Renal cortex interstitium (tissue), 11 donors: ENCODE results near the gene MYBPC3. TPM values are rescaled to one million over a fixed set of nuclear protein-coding genes. Genes with fewer than 3 reads are reported as not detected.

Experiments
- DNase-seq, 11 donors: peaks; one replicate each; pipeline ENCODE4 v3.0.0-alpha.2; 2013; ENCODE audit warnings: low read depth in 9 of 11, low spot score in 4 of 11; ENCODE audit errors: extremely low read depth in 1 of 11
- polyA plus RNA-seq, 3 donors: library from polyadenylated mRNA; unstranded; fragments of 120-200 nt; gene quantifications; one replicate each; pipeline ENCODE4 v1.2.1, GENCODE V29; 2013; ENCODE audit not compliant: insufficient read length in 3 of 3

The MYBPC3 gene
- polyA plus RNA-seq, 3 donors = 0.08 to 0.14 TPM; not detected in 1

- no peak for DNase-seq
These were observed 13.6 kb upstream of the MYBPC3 start for GRCh38 chr11:47366020-47366490.

GRCh38 chr11:47361419-47361818 is 8.9 kb upstream of the MYBPC3 start:
- DNase-seq = no peak

GRCh38 chr11:47360341-47360740 is 7.8 kb upstream of the MYBPC3 start:
- DNase-seq = no peak

- DNase-seq = no peak
These were observed 7.1 kb upstream of the MYBPC3 start for GRCh38 chr11:47359586-47359985.

- no peak for DNase-seq
These were observed 6.7 kb upstream of the MYBPC3 start for GRCh38 chr11:47359162-47359561.

- DNase-seq = no peak
These were observed 6.2 kb upstream of the MYBPC3 start for GRCh38 chr11:47358731-47359051.

GRCh38 chr11:47357985-47358730 is 5.7 kb upstream of the MYBPC3 start:
- no peak for DNase-seq

GRCh38 chr11:47356998-47357329 is 4.5 kb upstream of the MYBPC3 start:
- DNase-seq = no peak

GRCh38 chr11:47356129-47356997 is 3.9 kb upstream of the MYBPC3 start:
- no peak for DNase-seq

GRCh38 chr11:47355283-47356128 is 3.0 kb upstream of the MYBPC3 start:
- DNase-seq = peak; percentile 72 to 91 (median 88)

- no peak for DNase-seq
These were observed 2.4 kb upstream of the MYBPC3 start for GRCh38 chr11:47354913-47355282.

GRCh38 chr11:47353978-47354774 is 1.7 kb upstream of the MYBPC3 start:
- DNase-seq = no peak

- DNase-seq = no peak
These were observed 1.1 kb downstream of the MYBPC3 start for GRCh38 chr11:47351156-47352126.

- no peak for DNase-seq
These were observed 2.2 kb downstream of the MYBPC3 start for GRCh38 chr11:47350315-47350714.

- DNase-seq = no peak
These were observed 2.9 kb downstream of the MYBPC3 start for GRCh38 chr11:47349521-47350095.

GRCh38 chr11:47348859-47349258 is 3.6 kb downstream of the MYBPC3 start:
- no peak for DNase-seq

GRCh38 chr11:47348131-47348802 is 4.2 kb downstream of the MYBPC3 start:
- no peak for DNase-seq
